Common myeloid progenitor, CD34-positive (primary cell): ENCODE results near the gene CHD3.

Experiments used
- CTCF ChIA-PET: fragments of 350-600 bp; sonication (Branson Sonifier 250); formaldehyde crosslinking; loops from one replicate; lab custom pipeline; 2021; ENCODE audit warnings: antibody characterized with exemption; lab: Charles Lee
- POLR2A ChIA-PET: fragments of 350-600 bp; sonication (Branson Sonifier 250); formaldehyde crosslinking; loops from one replicate; lab custom pipeline; 2021; ENCODE audit warnings: antibody characterized with exemption; lab: Charles Lee
- DNase-seq, 3 donors: peaks; one replicate each; pipeline versions ENCODE4 v3.0.0 to v3.0.0-alpha.2; 2013
- H3K27ac ChIP-seq, 2 experiments: 1 replicate in 1 of 2; 2 replicates in 1 of 2; pipeline ENCODE4 v1.7.0; 2013; ENCODE audit warnings: inconsistent platforms in 2 of 2, low read length in 2 of 2, mild to moderate bottlenecking in 2 of 2, low read depth in 1 of 2, moderate library complexity in 1 of 2; ENCODE audit not compliant: severe bottlenecking in 2 of 2, insufficient read depth in 1 of 2, poor library complexity in 1 of 2
- H3K27me3 ChIP-seq, 5 experiments: replicated peaks in 2 of 5; 1 replicate in 3 of 5; 2 replicates in 2 of 5; pipeline versions ENCODE4 v1.6.1 to v1.7.0; 2013; ENCODE audit warnings: low read length in 4 of 5, mild to moderate bottlenecking in 2 of 5, moderate library complexity in 2 of 5, inconsistent platforms in 1 of 5; ENCODE audit not compliant: insufficient read depth in 5 of 5, control insufficient read depth in 4 of 5
- H3K36me3 ChIP-seq, 4 experiments: 1 replicate in 2 of 4; 2 replicates in 2 of 4; pipeline versions ENCODE4 v1.6.1 to v1.7.0; 2013; ENCODE audit warnings: low read length in 3 of 4, control low read depth in 1 of 4, mild to moderate bottlenecking in 1 of 4; ENCODE audit not compliant: control insufficient read depth in 4 of 4, insufficient read depth in 4 of 4
- H3K4me1 ChIP-seq, 4 experiments: 1 replicate in 3 of 4; 2 replicates in 1 of 4; pipeline versions ENCODE4 v1.6.1 to v1.7.1; 2013; ENCODE audit warnings: low read length in 3 of 4, mild to moderate bottlenecking in 3 of 4, control low read depth in 1 of 4, inconsistent platforms in 1 of 4, moderate library complexity in 1 of 4; ENCODE audit not compliant: control insufficient read depth in 4 of 4, insufficient read depth in 4 of 4; ENCODE audit errors: control extremely low read depth in 1 of 4
- H3K4me3 ChIP-seq, 7 experiments: 1 replicate in 4 of 7; 2 replicates in 3 of 7; pipeline versions ENCODE4 v1.5.1 to v1.7.0; 2013; ENCODE audit warnings: mild to moderate bottlenecking in 7 of 7, low read length in 6 of 7, moderate library complexity in 6 of 7, inconsistent platforms in 2 of 7, low read depth in 2 of 7, control low read depth in 1 of 7; ENCODE audit not compliant: insufficient read depth in 4 of 7, control insufficient read depth in 1 of 7; ENCODE audit errors: extremely low read depth in 1 of 7
- H3K9me3 ChIP-seq, 5 experiments: 1 replicate in 4 of 5; 2 replicates in 1 of 5; pipeline versions ENCODE4 v1.6.1 to v1.7.1; 2013; ENCODE audit warnings: low read length in 4 of 5, mild to moderate bottlenecking in 2 of 5, inconsistent platforms in 1 of 5, low read depth in 1 of 5, moderate library complexity in 1 of 5; ENCODE audit not compliant: control insufficient read depth in 4 of 5, insufficient read depth in 2 of 5; ENCODE audit errors: control extremely low read depth in 1 of 5
- WGBS: methylation state at CpG from one replicate; pipeline ENCODE4 v1.1.5; 2013; ENCODE audit not compliant: insufficient coverage; 5-methylcytosine and 5-hydroxymethylcytosine counted together

The CHD3 gene

GRCh38 chr17:7841915-7842379, 46.6 kb upstream of the CHD3 start:
- under 1% methylated on average over 38 of the region's 46 CpGs for WGBS
- DNase-seq: peak; percentile 89 to 96 (median 93)
- Histone ChIP-seq H3K4me1 (peaks cover 20 to 79% (median 76%) of the 10 kb centered on the region in 4 experiments), H3K27me3 (no peaks in the 10 kb centered on the region), H3K4me3 (peak overlapping the region; percentile 49 to 90 (median 80)), H3K9me3 (no peaks in the 10 kb centered on the region), H3K36me3 (peaks cover 0 to 30% (median 18%) of the 10 kb centered on the region in 4 experiments), H3K27ac (peak overlapping the region; percentile 94 to 96)
- ChIA-PET CTCF (interaction anchor here (0.6 to 2.5 kb wide), 3 partner anchors 17 to 33 kb away, joined by 3 to 8 read pairs (median 3); no protein-coding TSS in a partner anchor), POLR2A (interaction anchor here (0.6 to 2.5 kb wide), 6 partner anchors 9 to 98 kb away, joined by 3 to 31 read pairs (median 10); partner anchors contain the start of genes CYB5D1, KDM6B and NAA38)

GRCh38 chr17:7842380-7843256, 46.0 kb upstream of the CHD3 start:
- peaks cover 13 to 72% (median 69%) of the 10 kb centered on the region in 4 experiments for H3K4me1 ChIP-seq
- CTCF ChIA-PET: interaction anchor here (0.8 to 2.5 kb wide), 3 partner anchors 15 to 90 kb away, joined by 3 to 8 read pairs (median 7); partner anchors contain the start of genes CNTROB, CYB5D1, NAA38 and TRAPPC1

GRCh38 chr17:7843257-7843535, 45.4 kb upstream of the CHD3 start:
- Histone ChIP-seq H3K36me3 (peaks cover 2 to 40% (median 24%) of the 10 kb centered on the region in 4 experiments), H3K27me3 (no peaks in the 10 kb centered on the region), H3K4me3 (peak overlapping the region; percentile 49 to 90 (median 80)), H3K4me1 (peaks cover 11 to 68% (median 66%) of the 10 kb centered on the region in 4 experiments), H3K9me3 (no peaks in the 10 kb centered on the region), H3K27ac (peak overlapping the region; percentile 94 to 96)
- WGBS: 2% methylated on average over 12 of the region's 17 CpGs
- CTCF ChIA-PET: interaction anchor here (0.8 to 2.5 kb wide), 4 partner anchors 10 to 89 kb away, joined by 3 to 8 read pairs (median 5); partner anchors contain the start of genes CNTROB, CYB5D1, NAA38 and TRAPPC1
- DNase-seq: no peak
- POLR2A ChIA-PET: interaction anchor here (0.9 to 4.1 kb wide), 10 partner anchors 8 to 262 kb away, joined by 3 to 37 read pairs (median 6); partner anchors contain the start of genes CYB5D1, KDM6B, NAA38 and TP53

More at GRCh38 chr17:7842380-7843256, 46.0 kb upstream of the CHD3 start:
- Histone ChIP-seq H3K36me3 (peaks cover 2 to 35% (median 22%) of the 10 kb centered on the region in 4 experiments), H3K9me3 (no peaks in the 10 kb centered on the region), H3K4me3 (peak overlapping the region; percentile 49 to 90 (median 80)), H3K27ac (peak overlapping the region; percentile 94 to 96), H3K27me3 (no peaks in the 10 kb centered on the region)
- POLR2A ChIA-PET: interaction anchor here (0.9 to 4.1 kb wide), 10 partner anchors 7 to 262 kb away, joined by 3 to 37 read pairs (median 6); partner anchors contain the start of genes CYB5D1, KDM6B, NAA38 and TP53
- DNase-seq: peak; percentile 87 to 97 (median 97)
- WGBS: under 1% methylated on average over 32 of the region's 47 CpGs

- Histone ChIP-seq H3K4me3 (peak overlapping the region; percentile 59 to 90 (median 80)), H3K4me1 (peaks cover 11 to 63% (median 62%) of the 10 kb centered on the region in 4 experiments), H3K9me3 (no peaks in the 10 kb centered on the region), H3K27me3 (no peaks in the 10 kb centered on the region), H3K36me3 (peaks cover 2 to 44% (median 25%) of the 10 kb centered on the region in 4 experiments), H3K27ac (peak overlapping the region; percentile 94 to 96)
- under 1% methylated on average over 36 of the region's 61 CpGs for WGBS
- POLR2A ChIA-PET: interaction anchor here (0.9 to 4.1 kb wide), 10 partner anchors 8 to 263 kb away, joined by 3 to 37 read pairs (median 6); partner anchors contain the start of genes CYB5D1, KDM6B, NAA38 and TP53
- peak; percentile 93 to 97 (median 96) for DNase-seq
- CTCF ChIA-PET: interaction anchor here (0.8 to 2.5 kb wide), 4 partner anchors 10 to 89 kb away, joined by 3 to 8 read pairs (median 5); partner anchors contain the start of genes CNTROB, CYB5D1, NAA38 and TRAPPC1
These were observed 44.9 kb upstream of the CHD3 start for GRCh38 chr17:7843536-7844291.

GRCh38 chr17:7844292-7845154, 44.1 kb upstream of the CHD3 start:
- ChIA-PET CTCF (interaction anchor here (0.8 to 2.8 kb wide), 14 partner anchors 8 to 28 kb away, joined by 3 to 27 read pairs (median 4); partner anchors contain the start of genes CYB5D1, KDM6B and NAA38), POLR2A (interaction anchor here (0.5 to 4.1 kb wide), 8 partner anchors 9 to 166 kb away, joined by 3 to 37 read pairs (median 4); partner anchors contain the start of genes KDM6B and NAA38)
- no peaks in the 10 kb centered on the region for H3K9me3 ChIP-seq
- peaks cover 5 to 52% (median 31%) of the 10 kb centered on the region in 4 experiments for H3K36me3 ChIP-seq
- peak overlapping the region; percentile 94 to 96 for H3K27ac ChIP-seq
- peaks cover 11 to 55% (median 53%) of the 10 kb centered on the region in 4 experiments for H3K4me1 ChIP-seq
- H3K27me3 ChIP-seq: no peaks in the 10 kb centered on the region
- peak overlapping the region; percentile 59 to 90 (median 78) for H3K4me3 ChIP-seq
- WGBS: 0% methylated on average over 51 of the region's 71 CpGs
- peak; percentile 88 to 91 (median 90) for DNase-seq
